CD4-positive, alpha-beta memory T cell (primary cell): ENCODE measurements around the gene TUFM. TPM values are rescaled to one million over a fixed set of nuclear protein-coding genes. Genes with fewer than 3 reads are reported as not detected.

Source experiments
- microRNA-seq: library from miRNA; unstranded; fragments of <30 nt; microRNA quantifications from one replicate; pipeline ENCODE4 v1.2.0, GENCODE V29; 2021; ENCODE audit warnings: borderline replicate concordance, borderline number of aligned reads, borderline microRNAs expressed, mixed read lengths
- polyA plus RNA-seq, 2 donors: library from polyadenylated mRNA; unstranded; fragments of 300-500 nt; fragmentation: Illumina TruSeq; gene quantifications; one replicate each; pipeline ENCODE4 v1.2.3, GENCODE V29; 2021
- total RNA-seq, 2 experiments: library from RNA; stranded (reverse); gene quantifications; one replicate each; pipeline ENCODE4 v1.2.3, GENCODE V29; 2021

TUFM gene
- total and polyA plus RNA-seq, 4 experiments from 2014 or later = 98.0 to 198 (median 123) TPM

Small RNA genes within 50 kb of the gene (microRNA-seq; reads per million reads assigned to microRNA genes)
- not detected for gene MIR4721

Other genes starting within 250 kb of the TUFM start
- gene SULT1A2, start 249.3 kb downstream of the TUFM start, total RNA-seq = under 1 TPM; 0.25 to 0.49 TPM
- gene SULT1A2, start 249.3 kb downstream of the TUFM start, polyA plus RNA-seq = under 1 TPM; 0.18 TPM
- 10 to 100 TPM; 12.4 to 13.2 TPM for gene SULT1A1, start 236.3 kb downstream of the TUFM start, total RNA-seq
- gene SULT1A1, start 236.3 kb downstream of the TUFM start, polyA plus RNA-seq = 1 to 10 TPM; 4.7 to 6.3 TPM
- gene NPIPB8, start 208.3 kb downstream of the TUFM start, total RNA-seq = not detected
- gene NPIPB8, start 208.3 kb downstream of the TUFM start, polyA plus RNA-seq = not detected
- gene EIF3C, start 134.9 kb downstream of the TUFM start, total RNA-seq = 100 to 1,000 TPM; 323 to 355 TPM
- gene EIF3C, start 134.9 kb downstream of the TUFM start, polyA plus RNA-seq = 100 to 1,000 TPM; 180 to 257 TPM
- gene NPIPB9, start 94.6 kb downstream of the TUFM start, total RNA-seq = 1 to 10 TPM; 2.9 to 3.0 TPM
- gene NPIPB9, start 94.6 kb downstream of the TUFM start, polyA plus RNA-seq = not detected
- gene ATXN2L, start 23.3 kb downstream of the TUFM start, total RNA-seq = 100 to 1,000 TPM; 262 to 266 TPM
- 10 to 100 TPM in 1 of 2 donors, 1 to 10 TPM in 1; 7.1 to 38.5 TPM for gene ATXN2L, start 23.3 kb downstream of the TUFM start, polyA plus RNA-seq
- gene SH2B1, start 17.5 kb upstream of the TUFM start, total RNA-seq = 100 to 1,000 TPM; 127 TPM
- gene SH2B1, start 17.5 kb upstream of the TUFM start, polyA plus RNA-seq = 1 to 10 TPM; 3.1 to 4.0 TPM
- gene ATP2A1, start 32.1 kb upstream of the TUFM start, total RNA-seq = under 1 TPM; 0.67 to 0.94 TPM
- gene ATP2A1, start 32.1 kb upstream of the TUFM start, polyA plus RNA-seq = not detected
- gene RABEP2, start 78.9 kb upstream of the TUFM start, total RNA-seq = 10 to 100 TPM; 25.7 to 29.0 TPM
- gene RABEP2, start 78.9 kb upstream of the TUFM start, polyA plus RNA-seq = 1 to 10 TPM; 3.1 to 5.1 TPM
- not detected for gene CD19, start 85.6 kb upstream of the TUFM start, total RNA-seq
- gene CD19, start 85.6 kb upstream of the TUFM start, polyA plus RNA-seq = 1 to 10 TPM in 1 of 2 donors, under 1 TPM in 1; 0.27 to 1.4 TPM
- 100 to 1,000 TPM; 105 to 115 TPM for gene NFATC2IP, start 104.6 kb upstream of the TUFM start, total RNA-seq
- gene NFATC2IP, start 104.6 kb upstream of the TUFM start, polyA plus RNA-seq = 10 to 100 TPM; 29.3 to 30.1 TPM
- 10 to 100 TPM; 31.0 to 34.4 TPM for gene SPNS1, start 128.4 kb upstream of the TUFM start, total RNA-seq
- 10 to 100 TPM; 28.2 to 30.4 TPM for gene SPNS1, start 128.4 kb upstream of the TUFM start, polyA plus RNA-seq
- 100 to 1,000 TPM; 342 to 349 TPM for gene LAT, start 138.7 kb upstream of the TUFM start, total RNA-seq
- gene LAT, start 138.7 kb upstream of the TUFM start, polyA plus RNA-seq = 100 to 1,000 TPM; 310 to 455 TPM